IMR-90 (cell line): ENCODE data around the gene PPRC1.

Source experiments
- BHLHE40 ChIP-seq: fragments of 150-350 bp; IDR thresholded peaks from 2 replicates; pipeline ENCODE4 v1.6.1; 2016; ENCODE audit warnings: mild to moderate bottlenecking, low read depth, low read length
- CEBPB ChIP-seq: IDR thresholded peaks from 2 replicates; pipeline ENCODE4 v1.6.1; 2012; ENCODE audit warnings: low read depth, low read length, improper control_type of control experiment
- FOS ChIP-seq: fragments of 150-350 bp; IDR thresholded peaks from 2 replicates; pipeline ENCODE4 v1.6.1; 2016; ENCODE audit warnings: low read depth, low read length
- MAZ ChIP-seq: IDR thresholded peaks from 2 replicates; pipeline ENCODE4 v1.6.1; 2012; ENCODE audit warnings: low read depth, mild to moderate bottlenecking, low read length, improper control_type of control experiment, moderate library complexity, borderline replicate concordance
- POLR2A ChIP-seq: IDR thresholded peaks from 2 replicates; pipeline ENCODE4 v1.6.1; 2012; ENCODE audit warnings: mild to moderate bottlenecking, low read depth, low read length
- RAD21 ChIP-seq: IDR thresholded peaks from 2 replicates; pipeline ENCODE4 v1.6.1; 2012; ENCODE audit warnings: low read length, improper control_type of control experiment
- RFX5 ChIP-seq: IDR thresholded peaks from 2 replicates; pipeline ENCODE4 v1.8.0; 2012; ENCODE audit warnings: low read depth, mild to moderate bottlenecking, low read length, moderate library complexity
- SMC3 ChIP-seq: fragments of 150-350 bp; IDR thresholded peaks from 2 replicates; pipeline ENCODE4 v1.6.1; 2016; ENCODE audit warnings: low read depth, mild to moderate bottlenecking, antibody characterized with exemption, low read length, moderate library complexity
- TF ChIP-seq, protein P1 (sequence below): conservative IDR thresholded peaks from 2 replicates; pipeline ENCODE4 v1.5.1; 2012; ENCODE audit warnings: mild to moderate bottlenecking, low read depth, low read length, improper control_type of control experiment

DNA sequence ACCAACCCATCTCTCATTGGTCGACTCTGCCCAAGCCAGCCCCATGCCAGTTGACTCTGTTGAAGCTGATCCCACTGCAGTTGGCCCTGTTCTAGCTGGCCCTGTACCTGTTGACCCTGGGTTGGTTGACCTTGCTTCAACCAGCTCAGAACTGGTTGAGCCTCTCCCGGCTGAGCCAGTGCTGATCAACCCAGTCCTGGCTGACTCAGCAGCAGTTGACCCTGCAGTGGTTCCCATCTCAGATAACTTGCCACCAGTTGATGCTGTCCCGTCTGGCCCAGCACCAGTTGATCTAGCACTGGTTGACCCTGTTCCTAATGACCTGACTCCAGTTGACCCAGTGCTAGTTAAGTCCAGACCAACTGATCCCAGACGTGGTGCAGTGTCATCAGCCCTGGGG is 7.4 kb downstream of the PPRC1 start:
- TF ChIP-seq, protein P1, sequence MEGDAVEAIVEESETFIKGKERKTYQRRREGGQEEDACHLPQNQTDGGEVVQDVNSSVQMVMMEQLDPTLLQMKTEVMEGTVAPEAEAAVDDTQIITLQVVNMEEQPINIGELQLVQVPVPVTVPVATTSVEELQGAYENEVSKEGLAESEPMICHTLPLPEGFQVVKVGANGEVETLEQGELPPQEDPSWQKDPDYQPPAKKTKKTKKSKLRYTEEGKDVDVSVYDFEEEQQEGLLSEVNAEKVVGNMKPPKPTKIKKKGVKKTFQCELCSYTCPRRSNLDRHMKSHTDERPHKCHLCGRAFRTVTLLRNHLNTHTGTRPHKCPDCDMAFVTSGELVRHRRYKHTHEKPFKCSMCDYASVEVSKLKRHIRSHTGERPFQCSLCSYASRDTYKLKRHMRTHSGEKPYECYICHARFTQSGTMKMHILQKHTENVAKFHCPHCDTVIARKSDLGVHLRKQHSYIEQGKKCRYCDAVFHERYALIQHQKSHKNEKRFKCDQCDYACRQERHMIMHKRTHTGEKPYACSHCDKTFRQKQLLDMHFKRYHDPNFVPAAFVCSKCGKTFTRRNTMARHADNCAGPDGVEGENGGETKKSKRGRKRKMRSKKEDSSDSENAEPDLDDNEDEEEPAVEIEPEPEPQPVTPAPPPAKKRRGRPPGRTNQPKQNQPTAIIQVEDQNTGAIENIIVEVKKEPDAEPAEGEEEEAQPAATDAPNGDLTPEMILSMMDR, result no peak
- TF ChIP-seq BHLHE40 (no peak), SMC3 (no peak), FOS (no peak), POLR2A (no peak), CEBPB (no peak), MAZ (no peak), RAD21 (no peak), RFX5 (no peak)
